K562 (cell line): Measurements from ENCODE around the gene RAB4B. TPM values are rescaled to one million over a fixed set of nuclear protein-coding genes. Genes with fewer than 3 reads are reported as not detected.

ENCODE experiments used
- ATAC-seq: fragments of 200-7000 bp; cut with Tn5 transposase; 3 replicates; pipeline ENCODE4 v1.9.1; 2020; ENCODE audit warnings: moderate library complexity
- BruUV-seq: library from RNA; stranded (reverse); fragments of 400-500 nt; replicated peaks from 2 replicates; lab custom pipeline; 2021; lab: Mats Ljungman, UMichigan
- CTCF ChIA-PET: fragments of 300-600 bp; formaldehyde crosslinking; extraction: SDS; loops from one replicate; lab custom pipeline; 2021; ENCODE audit warnings: low intra/inter-chr PET ratio; lab: Yijun Ruan, JAX
- POLR2A ChIA-PET: fragments of 300-600, 350-650 bp; sonication (Branson Sonifier 250); formaldehyde crosslinking; extraction: SDS; loops from one replicate; lab custom pipeline; 2021; ENCODE audit warnings: antibody characterized with exemption, inconsistent platforms; lab: Yijun Ruan, JAX
- DNase-seq, 4 experiments: peaks; one replicate each; pipeline versions ENCODE4 v3.0.0 to v3.0.0-alpha.2; 2011 to 2018; ENCODE audit warnings: low spot score in 3 of 4, mixed read lengths in 3 of 4; ENCODE audit errors: extremely low read depth in 1 of 4
- FAIRE-seq: peaks from 2 replicates; lab custom pipeline; 2011; peaks lifted over from hg19 to GRCh38; lab: Jason Lieb, UNC
- H2AFZ ChIP-seq: 2 replicates; pipeline ENCODE4 v1.6.0; 2011; ENCODE audit warnings: low read depth, low read length, control low read depth, inconsistent platforms
- H3K27ac ChIP-seq: fragments of 200-600 bp; 3 replicates; pipeline ENCODE4 v1.8.0; 2011; ENCODE audit warnings: low read depth, mild to moderate bottlenecking, control low read depth, inconsistent platforms, low read length, moderate library complexity, mixed read lengths; ENCODE audit errors: extremely low read depth
- H3K27me3 ChIP-seq, 2 experiments: fragments of 300-600 bp in 1 of 2; 2 replicates in 1 of 2; 3 replicates in 1 of 2; pipeline versions ENCODE4 v1.6.0 to v1.8.0; 2011; ENCODE audit warnings: inconsistent platforms in 2 of 2, low read length in 2 of 2, mild to moderate bottlenecking in 1 of 2, mixed read lengths in 1 of 2, moderate library complexity in 1 of 2; ENCODE audit not compliant: control insufficient read depth in 2 of 2, insufficient read depth in 2 of 2
- H3K36me3 ChIP-seq: fragments of 300-600 bp; 3 replicates; pipeline ENCODE4 v1.8.0; 2011; ENCODE audit warnings: mild to moderate bottlenecking, low read length, inconsistent platforms; ENCODE audit not compliant: control insufficient read depth, insufficient read depth
- H3K4me1 ChIP-seq, 2 experiments: fragments of 200-600 bp in 1 of 2; replicated peaks in 1 of 2; 2 replicates in 1 of 2; 3 replicates in 1 of 2; pipeline versions ENCODE4 v1.5.1 to v1.8.0; 2011; ENCODE audit warnings: inconsistent platforms in 2 of 2, low read length in 2 of 2, mild to moderate bottlenecking in 1 of 2, mixed read lengths in 1 of 2, moderate library complexity in 1 of 2; ENCODE audit not compliant: control insufficient read depth in 2 of 2, insufficient read depth in 2 of 2
- H3K4me2 ChIP-seq: 2 replicates; pipeline ENCODE4 v1.6.1; 2011; ENCODE audit warnings: low read length, control low read depth, inconsistent platforms, mixed read lengths; ENCODE audit not compliant: insufficient read depth
- H3K4me3 ChIP-seq: fragments of 200-600 bp; sonication (generic), shearing (Covaris generic); 2 replicates; pipeline ENCODE4 v1.5.1; 2016; ENCODE audit warnings: control low read depth, inconsistent platforms
- H3K79me2 ChIP-seq: fragments of 200-600 bp; 3 replicates; pipeline ENCODE4 v1.8.0; 2011; ENCODE audit warnings: low read length, inconsistent platforms; ENCODE audit not compliant: control insufficient read depth, insufficient read depth
- H3K9ac ChIP-seq, 2 experiments: 2 replicates each; pipeline versions ENCODE4 v1.6.0 to v1.6.1; 2011; ENCODE audit warnings: low read depth in 2 of 2, low read length in 2 of 2, control low read depth in 1 of 2, inconsistent platforms in 1 of 2, mild to moderate bottlenecking in 1 of 2, mixed read lengths in 1 of 2; ENCODE audit not compliant: insufficient read depth in 1 of 2
- H3K9me1 ChIP-seq: one replicate; pipeline ENCODE4 v1.6.0; 2011; ENCODE audit warnings: inconsistent platforms, mild to moderate bottlenecking, low read length, moderate library complexity; ENCODE audit not compliant: control insufficient read depth, insufficient read depth
- H3K9me3 ChIP-seq: replicated peaks from 2 replicates; pipeline ENCODE4 v1.5.1; 2011; ENCODE audit warnings: low read depth, low read length, inconsistent platforms; ENCODE audit not compliant: control insufficient read depth, insufficient read depth
- H4K20me1 ChIP-seq: replicated peaks from 2 replicates; pipeline ENCODE4 v1.6.1; 2011; ENCODE audit warnings: low read length, inconsistent platforms, mixed read lengths; ENCODE audit not compliant: control insufficient read depth, insufficient read depth
- NELFE ChIP-seq: IDR thresholded peaks from 2 replicates; pipeline ENCODE4 v1.6.1; 2011; ENCODE audit warnings: mild to moderate bottlenecking; ENCODE audit not compliant: insufficient read depth, insufficient read length
- POLR2G ChIP-seq: fragments of 200-400 bp; formaldehyde crosslinking; IDR thresholded peaks from 2 replicates; pipeline ENCODE4 v1.6.1; 2017; ENCODE audit warnings: low read depth, mild to moderate bottlenecking, antibody characterized with exemption, low read length, moderate library complexity
- RBFOX2 ChIP-seq: fragments of 200-400 bp; formaldehyde crosslinking; IDR thresholded peaks from 2 replicates; pipeline ENCODE4 v1.6.1; 2017; ENCODE audit warnings: low read depth, mild to moderate bottlenecking, low read length, moderate library complexity
- TAF15 ChIP-seq: fragments of 200-400 bp; formaldehyde crosslinking; IDR thresholded peaks from 2 replicates; pipeline ENCODE4 v1.6.1; 2017; ENCODE audit warnings: mild to moderate bottlenecking, low read depth, low read length, moderate library complexity
- ZBTB8A ChIP-seq: fragments of 450-650 bp; IDR thresholded peaks from 2 replicates; pipeline ENCODE4 v1.6.1; 2018; ENCODE audit warnings: mild to moderate bottlenecking, moderate library complexity; ENCODE audit not compliant: partially characterized antibody
- ZNF551 ChIP-seq: fragments of 250-450 bp; sonication (Bioruptor Pico); IDR thresholded peaks from 2 replicates; pipeline ENCODE4 v1.5.0; 2021; ENCODE audit warnings: mild to moderate bottlenecking, moderate library complexity
- WGBS: fragments of 100-300 bp; shearing (Covaris generic); methylation state at CpG from one replicate; pipeline ENCODE4 v1.1.6; 2016; ENCODE audit warnings: low coverage, mixed read lengths; ENCODE audit not compliant: insufficient coverage; ENCODE audit errors: missing lambda C conversion rate; 5-methylcytosine and 5-hydroxymethylcytosine counted together
- in situ Hi-C: fragments of 300-500 bp; cut with MboI; formaldehyde crosslinking; loops from 4 replicates; pipeline ENCODE4 v1.15.0; 2018; ENCODE audit warnings: inconsistent platforms, mixed read lengths
- intact Hi-C: fragments of 100-400 bp; cut with micrococcal nuclease; formaldehyde crosslinking; loops from 2 replicates; pipeline ENCODE4 v1.14.2; 2022
- polyA plus RNA-seq, 8 experiments: library from polyadenylated mRNA; depleted of rRNA in 4 of 8; stranded (reverse) in 5 of 8; unstranded in 3 of 8; fragments of >200 nt; fragmentation: Nextera tagmentation in 2 of 8; fragmentation: Illumina TruSeq in 1 of 8; extraction: Ambion mirVana in 2 of 8; extraction: Trizol in 1 of 8; gene quantifications; 2 replicates each; pipeline versions ENCODE4 v1.2.1 to v1.2.3, GENCODE V29; 2011 to 2014; ENCODE audit warnings: inconsistent platforms in 1 of 8, missing spikeins in 1 of 8
- total RNA-seq, 7 experiments: library from RNA; depleted of rRNA in 6 of 7; stranded (reverse); fragments of >200 nt in 6 of 7; fragmentation: Illumina TruSeq in 2 of 7; extraction: Trizol in 2 of 7; gene quantifications; 2 replicates each; pipeline versions ENCODE4 v1.2.1 to v1.2.3, GENCODE V29; 2011 to 2021; ENCODE audit warnings: low replicate concordance in 1 of 7
- TF ChIP-seq, protein P1 (sequence below): sonication (generic); formaldehyde crosslinking; IDR thresholded peaks from 2 replicates; pipeline ENCODE4 v1.8.0; 2022; ENCODE audit warnings: mild to moderate bottlenecking, missing genetic modification reagents
- TF ChIP-seq, protein P2 (sequence below): fragments of 450-650 bp; formaldehyde crosslinking; IDR thresholded peaks from 2 replicates; pipeline ENCODE4 v1.4.0; 2020; ENCODE audit warnings: mild to moderate bottlenecking, moderate library complexity
- TF ChIP-seq, protein P3 (sequence below): fragments of 450-650 bp; IDR thresholded peaks from 2 replicates; pipeline ENCODE4 v1.6.1; 2016
- TF ChIP-seq, protein P4 (sequence below): fragments of 250-450 bp; sonication (Bioruptor Pico); IDR thresholded peaks from 2 replicates; pipeline ENCODE4 v1.4.0; 2020; ENCODE audit warnings: mild to moderate bottlenecking
- TF ChIP-seq, protein P5 (sequence below): IDR thresholded peaks from 2 replicates; pipeline ENCODE4 v1.6.1; 2011; ENCODE audit warnings: borderline replicate concordance, low read depth, mild to moderate bottlenecking, moderate library complexity, low read length; ENCODE audit not compliant: insufficient read depth, poor library complexity, severe bottlenecking

Gene RAB4B
- total and polyA plus RNA-seq, 9 of the 15 experiments (the other 6 are each of a cell fraction or from before 2014, with no cell fraction given) = 0.28 to 20.4 (median 9.0) TPM

DNA sequence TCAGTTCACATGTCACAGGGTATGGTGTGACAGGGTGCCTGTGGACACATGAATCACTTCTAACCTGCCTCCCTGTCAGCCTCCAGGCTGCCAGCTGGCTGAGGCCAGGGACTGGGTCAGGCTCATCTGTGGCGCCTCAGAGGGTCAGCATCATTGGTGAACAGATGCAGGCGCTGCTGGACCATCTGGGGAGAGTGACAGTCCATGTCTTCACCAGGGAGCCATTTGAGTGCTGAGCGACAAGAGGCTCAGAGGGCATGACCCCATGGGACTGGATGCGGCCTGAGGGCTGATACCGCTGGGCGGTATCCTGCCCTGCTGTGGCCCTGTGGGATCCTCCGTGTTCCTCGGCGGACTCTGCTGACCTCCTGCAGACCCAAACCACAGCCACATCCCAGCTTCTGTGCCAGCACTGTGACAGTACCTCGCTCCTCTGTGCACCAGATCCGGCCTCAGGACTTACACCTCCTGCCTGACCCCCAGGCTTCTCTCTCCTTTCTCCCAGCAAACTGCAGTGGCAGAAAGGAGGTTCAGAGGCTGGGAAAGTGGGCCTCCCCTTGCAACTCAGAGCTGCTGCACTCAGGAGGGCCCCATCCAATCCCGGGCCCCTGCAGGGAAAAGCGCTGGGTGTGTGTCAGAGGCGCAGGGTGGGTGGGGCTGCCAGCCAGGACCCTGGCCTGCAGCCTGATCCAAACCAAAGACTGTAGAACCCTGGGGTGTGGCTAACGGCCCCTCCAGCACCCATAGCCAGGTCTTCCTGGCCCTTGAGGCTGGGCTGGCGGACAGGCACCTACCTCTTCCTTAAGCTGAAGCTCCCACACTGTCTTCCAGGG lies 38.0 kb upstream of the RAB4B start:
- ChIA-PET POLR2A (interaction anchor here (0.5 to 2.0 kb wide), 7 partner anchors 9 to 410 kb away, joined by 3 to 9 read pairs (median 3); partner anchors contain the start of genes ACTMAP and SNRPA), CTCF (no interaction called here)
- Histone ChIP-seq H3K4me2 (no peak overlapping the region), H3K27ac (no peak overlapping the region), H3K9ac (peak overlapping the region in 1 of 2 experiments; percentile 84; a peak in 2 of 4 replicates), H2AFZ (no peak overlapping the region), H4K20me1 (0 out of 2 replicates have a peak, but pooled peaks cover 3% of the 10 kb centered on the region), H3K79me2 (no peaks in the 10 kb centered on the region), H3K9me1 (no peaks in the 10 kb centered on the region), H3K4me1 (peaks cover 0 to 40% of the 10 kb centered on the region in 2 experiments; a peak in 3 of 5 replicates), H3K27me3 (no peaks in the 10 kb centered on the region), H3K36me3 (peaks cover 43% of the 10 kb centered on the region; the same call in 2 of the 3 replicates), H3K4me3 (no peak overlapping the region), H3K9me3 (no peaks in the 10 kb centered on the region)
- intact Hi-C loops = loop anchor here (5.0 kb wide), 1 partner anchor 78 kb away; no protein-coding TSS in a partner anchor
- peak in 1 of 4 experiments; percentile 47 for DNase-seq
- ATAC-seq = peak; percentile 24; the same call in 2 of the 3 replicates
- WGBS = 47% methylated on average over 14 of the region's 16 CpGs
- FAIRE-seq = peak; percentile 44
- in situ Hi-C loops = no loop called here
- no TSS peak for BruUV-seq
- TF ChIP-seq NELFE (no peak), TAF15 (no peak), ZNF551 (CRISPR knock-in tag) (no peak), RBFOX2 (0 out of 2 replicates have a peak, but pooled peaks have one; percentile 38), ZBTB8A (no peak), POLR2G (no peak; the same call in 1 of the 2 replicates)
- TF ChIP-seq, protein P1, sequence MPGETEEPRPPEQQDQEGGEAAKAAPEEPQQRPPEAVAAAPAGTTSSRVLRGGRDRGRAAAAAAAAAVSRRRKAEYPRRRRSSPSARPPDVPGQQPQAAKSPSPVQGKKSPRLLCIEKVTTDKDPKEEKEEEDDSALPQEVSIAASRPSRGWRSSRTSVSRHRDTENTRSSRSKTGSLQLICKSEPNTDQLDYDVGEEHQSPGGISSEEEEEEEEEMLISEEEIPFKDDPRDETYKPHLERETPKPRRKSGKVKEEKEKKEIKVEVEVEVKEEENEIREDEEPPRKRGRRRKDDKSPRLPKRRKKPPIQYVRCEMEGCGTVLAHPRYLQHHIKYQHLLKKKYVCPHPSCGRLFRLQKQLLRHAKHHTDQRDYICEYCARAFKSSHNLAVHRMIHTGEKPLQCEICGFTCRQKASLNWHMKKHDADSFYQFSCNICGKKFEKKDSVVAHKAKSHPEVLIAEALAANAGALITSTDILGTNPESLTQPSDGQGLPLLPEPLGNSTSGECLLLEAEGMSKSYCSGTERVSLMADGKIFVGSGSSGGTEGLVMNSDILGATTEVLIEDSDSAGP (CRISPR knock-in tag) = no peak
- TF ChIP-seq, protein P2, sequence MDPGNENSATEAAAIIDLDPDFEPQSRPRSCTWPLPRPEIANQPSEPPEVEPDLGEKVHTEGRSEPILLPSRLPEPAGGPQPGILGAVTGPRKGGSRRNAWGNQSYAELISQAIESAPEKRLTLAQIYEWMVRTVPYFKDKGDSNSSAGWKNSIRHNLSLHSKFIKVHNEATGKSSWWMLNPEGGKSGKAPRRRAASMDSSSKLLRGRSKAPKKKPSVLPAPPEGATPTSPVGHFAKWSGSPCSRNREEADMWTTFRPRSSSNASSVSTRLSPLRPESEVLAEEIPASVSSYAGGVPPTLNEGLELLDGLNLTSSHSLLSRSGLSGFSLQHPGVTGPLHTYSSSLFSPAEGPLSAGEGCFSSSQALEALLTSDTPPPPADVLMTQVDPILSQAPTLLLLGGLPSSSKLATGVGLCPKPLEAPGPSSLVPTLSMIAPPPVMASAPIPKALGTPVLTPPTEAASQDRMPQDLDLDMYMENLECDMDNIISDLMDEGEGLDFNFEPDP (CRISPR knock-in tag) = no peak
- TF ChIP-seq, protein P3, sequence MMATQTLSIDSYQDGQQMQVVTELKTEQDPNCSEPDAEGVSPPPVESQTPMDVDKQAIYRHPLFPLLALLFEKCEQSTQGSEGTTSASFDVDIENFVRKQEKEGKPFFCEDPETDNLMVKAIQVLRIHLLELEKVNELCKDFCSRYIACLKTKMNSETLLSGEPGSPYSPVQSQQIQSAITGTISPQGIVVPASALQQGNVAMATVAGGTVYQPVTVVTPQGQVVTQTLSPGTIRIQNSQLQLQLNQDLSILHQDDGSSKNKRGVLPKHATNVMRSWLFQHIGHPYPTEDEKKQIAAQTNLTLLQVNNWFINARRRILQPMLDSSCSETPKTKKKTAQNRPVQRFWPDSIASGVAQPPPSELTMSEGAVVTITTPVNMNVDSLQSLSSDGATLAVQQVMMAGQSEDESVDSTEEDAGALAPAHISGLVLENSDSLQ = peak; percentile 36; the same call in 1 of the 2 replicates
- TF ChIP-seq, protein P4, sequence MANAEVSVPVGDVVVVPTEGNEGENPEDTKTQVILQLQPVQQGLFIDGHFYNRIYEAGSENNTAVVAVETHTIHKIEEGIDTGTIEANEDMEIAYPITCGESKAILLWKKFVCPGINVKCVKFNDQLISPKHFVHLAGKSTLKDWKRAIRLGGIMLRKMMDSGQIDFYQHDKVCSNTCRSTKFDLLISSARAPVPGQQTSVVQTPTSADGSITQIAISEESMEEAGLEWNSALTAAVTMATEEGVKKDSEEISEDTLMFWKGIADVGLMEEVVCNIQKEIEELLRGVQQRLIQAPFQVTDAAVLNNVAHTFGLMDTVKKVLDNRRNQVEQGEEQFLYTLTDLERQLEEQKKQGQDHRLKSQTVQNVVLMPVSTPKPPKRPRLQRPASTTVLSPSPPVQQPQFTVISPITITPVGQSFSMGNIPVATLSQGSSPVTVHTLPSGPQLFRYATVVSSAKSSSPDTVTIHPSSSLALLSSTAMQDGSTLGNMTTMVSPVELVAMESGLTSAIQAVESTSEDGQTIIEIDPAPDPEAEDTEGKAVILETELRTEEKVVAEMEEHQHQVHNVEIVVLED (CRISPR knock-in tag) = no peak
- TF ChIP-seq, protein P5, sequence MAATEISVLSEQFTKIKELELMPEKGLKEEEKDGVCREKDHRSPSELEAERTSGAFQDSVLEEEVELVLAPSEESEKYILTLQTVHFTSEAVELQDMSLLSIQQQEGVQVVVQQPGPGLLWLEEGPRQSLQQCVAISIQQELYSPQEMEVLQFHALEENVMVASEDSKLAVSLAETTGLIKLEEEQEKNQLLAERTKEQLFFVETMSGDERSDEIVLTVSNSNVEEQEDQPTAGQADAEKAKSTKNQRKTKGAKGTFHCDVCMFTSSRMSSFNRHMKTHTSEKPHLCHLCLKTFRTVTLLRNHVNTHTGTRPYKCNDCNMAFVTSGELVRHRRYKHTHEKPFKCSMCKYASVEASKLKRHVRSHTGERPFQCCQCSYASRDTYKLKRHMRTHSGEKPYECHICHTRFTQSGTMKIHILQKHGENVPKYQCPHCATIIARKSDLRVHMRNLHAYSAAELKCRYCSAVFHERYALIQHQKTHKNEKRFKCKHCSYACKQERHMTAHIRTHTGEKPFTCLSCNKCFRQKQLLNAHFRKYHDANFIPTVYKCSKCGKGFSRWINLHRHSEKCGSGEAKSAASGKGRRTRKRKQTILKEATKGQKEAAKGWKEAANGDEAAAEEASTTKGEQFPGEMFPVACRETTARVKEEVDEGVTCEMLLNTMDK = no peak
